ENCODE measurements around the gene TRRAP.

DNA sequence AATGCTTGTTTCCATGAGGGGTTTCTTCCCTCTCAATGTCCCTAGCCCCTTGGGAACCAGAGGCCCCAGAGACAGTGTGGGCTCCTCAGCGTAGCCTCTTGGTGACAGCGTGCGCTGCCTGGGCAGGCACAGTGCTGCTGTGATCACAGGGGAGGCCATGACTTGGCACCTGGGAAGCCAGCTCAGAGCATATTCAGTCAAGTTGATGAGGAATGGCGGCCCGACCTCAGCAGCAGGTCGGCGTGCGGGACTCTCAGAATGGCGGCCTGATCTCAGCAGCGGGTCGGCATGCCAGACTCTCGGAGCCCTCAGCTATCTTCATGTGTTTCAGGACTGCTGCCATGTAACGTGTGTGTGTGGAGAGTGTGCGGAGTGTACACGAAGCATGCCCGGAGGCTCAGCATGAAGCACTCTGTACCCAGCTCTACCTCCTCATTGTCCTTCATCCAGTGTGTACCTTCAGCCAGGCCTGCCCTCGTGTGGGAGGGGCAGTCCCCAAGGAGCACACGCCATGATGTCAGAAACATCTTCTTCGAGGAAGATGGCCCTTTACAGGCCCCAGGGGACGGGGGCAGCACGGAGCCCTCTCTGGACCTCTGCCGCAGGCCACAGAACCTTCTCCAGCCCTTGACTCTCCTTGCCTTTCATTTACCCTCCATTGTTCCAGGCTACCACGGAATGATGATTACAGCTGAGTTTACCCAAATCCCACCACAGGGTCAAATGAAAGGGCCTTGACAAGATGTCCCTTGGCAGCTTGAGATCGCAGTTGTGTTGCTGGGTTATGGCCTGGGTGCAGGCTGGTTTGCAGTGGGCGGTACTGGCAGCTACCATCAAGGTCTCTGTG is 135.2 kb downstream of the TRRAP start:
- TF ChIP-seq CTCF (IDR thresholded peaks at IDR 0.05) (no peak), ZFX (IDR thresholded peaks at IDR 0.05; ENCODE audit: borderline replicate concordance) (no peak)
